Measurements from ENCODE around the gene NCOA5. TPM values are rescaled to one million over a fixed set of nuclear protein-coding genes. Genes with fewer than 3 reads are reported as not detected.
A peak's percentile ranks its signal among the peaks of the same experiment; 100 is the strongest.

Gene NCOA5
- total and polyA plus RNA-seq, 10 of the 15 experiments (the other 5 are each of a cell fraction or from before 2014, with no cell fraction given): 7.7 to 38.1 (median 30.1) TPM

DNA sequence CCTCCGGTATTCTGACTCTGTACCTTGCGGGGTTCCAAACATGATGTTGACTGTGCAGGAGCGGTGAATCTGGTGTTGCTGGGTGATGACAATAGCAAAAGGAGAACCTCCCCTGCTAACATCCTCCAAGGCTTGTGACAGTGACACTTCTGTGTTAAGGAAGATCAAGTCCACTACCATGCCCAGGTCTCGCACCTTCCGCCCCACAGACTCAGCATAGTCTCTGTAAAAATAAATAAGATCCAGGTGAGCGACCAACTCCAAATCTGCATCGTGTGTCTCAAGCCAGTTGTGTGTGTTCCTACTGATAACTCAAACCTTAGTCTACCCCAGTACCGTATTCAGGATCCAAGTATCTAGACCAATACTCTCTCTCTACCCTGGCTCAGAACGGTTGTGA is 24.8 kb downstream of the NCOA5 start (continued):
- no peak for TF ChIP-seq CBX3 (IDR thresholded peaks at IDR 0.05; ENCODE audit: borderline replicate concordance, low read depth)
- TF ChIP-seq ZNF687 (IDR thresholded peaks at IDR 0.05): no peak

DNA sequence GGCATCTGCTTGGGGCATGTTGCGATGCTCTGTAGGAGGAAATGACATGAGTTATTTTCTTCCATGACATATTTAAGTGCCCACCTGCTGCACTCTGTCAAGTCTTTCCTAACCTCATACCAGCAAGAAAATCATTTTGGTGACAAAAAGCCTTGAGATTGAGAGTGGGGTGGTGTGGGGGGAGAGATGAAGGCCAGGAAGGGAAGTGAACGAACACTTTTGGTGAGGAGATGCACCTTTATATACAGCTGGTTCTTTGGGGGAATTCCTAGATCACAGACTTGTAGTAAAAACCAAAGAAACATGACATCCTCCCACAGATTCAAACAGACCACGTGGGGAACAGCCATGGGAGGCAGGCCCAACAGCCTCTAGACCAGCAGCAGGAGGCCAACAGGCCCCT is 26.1 kb downstream of the NCOA5 start:
- peak; percentile 12 for DNase-seq (ENCODE audit: low read depth, low spot score)
- Histone ChIP-seq H3K27me3 (replicated peaks in 1 of 2; ENCODE audit: control insufficient read depth in 2 of 2, insufficient read depth in 2 of 2, low read length in 1 of 2) (no peaks in the 10 kb centered on the region), H4K20me1 (ENCODE audit: control insufficient read depth, insufficient read depth) (no peaks in the 10 kb centered on the region; the same call in 1 of the 2 replicates), H3K36me3 (ENCODE audit: control insufficient read depth in 2 of 2, insufficient read depth in 2 of 2, low read length in 1 of 2) (peaks cover 13 to 58% of the 10 kb centered on the region in 2 experiments), H3K4me3 (no peak overlapping the region), H3K4me2 (ENCODE audit: control insufficient read depth, insufficient read depth) (no peak overlapping the region), H3K9me3 (replicated peaks; ENCODE audit: control insufficient read depth, insufficient read depth, low read length) (no peaks in the 10 kb centered on the region; the same call in 2 of the 3 replicates), H3K27ac (ENCODE audit: control insufficient read depth, insufficient read depth) (peak overlapping the region; percentile 27), H3K9ac (ENCODE audit: control insufficient read depth, insufficient read depth, low read length) (no peak overlapping the region), H3K4me1 (ENCODE audit: control insufficient read depth, insufficient read depth, low read length) (peaks cover 22% of the 10 kb centered on the region; the same call in 1 of the 2 replicates), H2AFZ (ENCODE audit: control insufficient read depth, low read depth, low read length) (no peak overlapping the region), H3K79me2 (ENCODE audit: control insufficient read depth, insufficient read depth, low read length) (no peaks in the 10 kb centered on the region)
- ChIA-PET POLR2A (no interaction called here), SMC1A (ENCODE audit: uncharacterized antibody, unreplicated experiment) (no interaction called here), CTCF (interaction anchor here (0.7 kb wide), 1 partner anchor 17 kb away, joined by 3 read pairs; no protein-coding TSS in a partner anchor), RAD21 (ENCODE audit: unreplicated experiment) (no interaction called here)
- in situ Hi-C loops (cut with MboI) (no loop called here), intact Hi-C loops (cut with micrococcal nuclease; ENCODE audit: unreplicated experiment) (no loop called here)
- ATAC-seq: peak; percentile 69
- no TSS peak for BruUV-seq (replicated peaks)
- no peak for FAIRE-seq
- WGBS (ENCODE audit: insufficient coverage, insufficient replicate concordance, low lambda C conversion rate, missing lambda C conversion rate): 14% methylated on average over 3 of the region's 3 CpGs
- TF ChIP-seq RAD51 (IDR thresholded peaks at IDR 0.05) (peak; percentile 69; the same call in 1 of the 2 replicates), PAX8 (IDR thresholded peaks at IDR 0.05) (no peak), IRF3 (IDR thresholded peaks at IDR 0.05) (no peak), POLR2A (IDR thresholded peaks at IDR 0.05; ENCODE audit: low read depth, low read length) (no peak), NFYA (IDR thresholded peaks at IDR 0.05; ENCODE audit: borderline replicate concordance, low read depth, low read length) (no peak), YY1 (IDR thresholded peaks at IDR 0.05; ENCODE audit: low read depth, low read length) (0 out of 2 replicates have a peak, but pooled peaks have one; percentile 47), JUNB (IDR thresholded peaks at IDR 0.05) (peak; percentile 28; the same call in 1 of the 2 replicates), FOXM1 (IDR thresholded peaks at IDR 0.05; ENCODE audit: low read depth, low read length) (no peak), NBN (IDR thresholded peaks at IDR 0.05) (no peak), SPI1 (IDR thresholded peaks at IDR 0.05; ENCODE audit: borderline replicate concordance, insufficient read depth, low read depth, low read length) (peak; percentile 48; the same call in 1 of the 2 replicates)
- TF ChIP-seq, protein P1, sequence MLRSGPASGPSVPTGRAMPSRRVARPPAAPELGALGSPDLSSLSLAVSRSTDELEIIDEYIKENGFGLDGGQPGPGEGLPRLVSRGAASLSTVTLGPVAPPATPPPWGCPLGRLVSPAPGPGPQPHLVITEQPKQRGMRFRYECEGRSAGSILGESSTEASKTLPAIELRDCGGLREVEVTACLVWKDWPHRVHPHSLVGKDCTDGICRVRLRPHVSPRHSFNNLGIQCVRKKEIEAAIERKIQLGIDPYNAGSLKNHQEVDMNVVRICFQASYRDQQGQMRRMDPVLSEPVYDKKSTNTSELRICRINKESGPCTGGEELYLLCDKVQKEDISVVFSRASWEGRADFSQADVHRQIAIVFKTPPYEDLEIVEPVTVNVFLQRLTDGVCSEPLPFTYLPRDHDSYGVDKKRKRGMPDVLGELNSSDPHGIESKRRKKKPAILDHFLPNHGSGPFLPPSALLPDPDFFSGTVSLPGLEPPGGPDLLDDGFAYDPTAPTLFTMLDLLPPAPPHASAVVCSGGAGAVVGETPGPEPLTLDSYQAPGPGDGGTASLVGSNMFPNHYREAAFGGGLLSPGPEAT (IDR thresholded peaks at IDR 0.05; ENCODE audit: low read depth): 0 out of 2 replicates have a peak, but pooled peaks have one; percentile 50
- TF ChIP-seq, protein P2, sequence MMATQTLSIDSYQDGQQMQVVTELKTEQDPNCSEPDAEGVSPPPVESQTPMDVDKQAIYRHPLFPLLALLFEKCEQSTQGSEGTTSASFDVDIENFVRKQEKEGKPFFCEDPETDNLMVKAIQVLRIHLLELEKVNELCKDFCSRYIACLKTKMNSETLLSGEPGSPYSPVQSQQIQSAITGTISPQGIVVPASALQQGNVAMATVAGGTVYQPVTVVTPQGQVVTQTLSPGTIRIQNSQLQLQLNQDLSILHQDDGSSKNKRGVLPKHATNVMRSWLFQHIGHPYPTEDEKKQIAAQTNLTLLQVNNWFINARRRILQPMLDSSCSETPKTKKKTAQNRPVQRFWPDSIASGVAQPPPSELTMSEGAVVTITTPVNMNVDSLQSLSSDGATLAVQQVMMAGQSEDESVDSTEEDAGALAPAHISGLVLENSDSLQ (IDR thresholded peaks at IDR 0.05): no peak
- TF ChIP-seq, protein P3, sequence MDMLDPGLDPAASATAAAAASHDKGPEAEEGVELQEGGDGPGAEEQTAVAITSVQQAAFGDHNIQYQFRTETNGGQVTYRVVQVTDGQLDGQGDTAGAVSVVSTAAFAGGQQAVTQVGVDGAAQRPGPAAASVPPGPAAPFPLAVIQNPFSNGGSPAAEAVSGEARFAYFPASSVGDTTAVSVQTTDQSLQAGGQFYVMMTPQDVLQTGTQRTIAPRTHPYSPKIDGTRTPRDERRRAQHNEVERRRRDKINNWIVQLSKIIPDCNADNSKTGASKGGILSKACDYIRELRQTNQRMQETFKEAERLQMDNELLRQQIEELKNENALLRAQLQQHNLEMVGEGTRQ (IDR thresholded peaks at IDR 0.05; ENCODE audit: borderline replicate concordance, low read depth, low read length): peak; percentile 13; the same call in 1 of the 2 replicates

All from GM12878 (cell line).